Gastrocnemius medialis (tissue), 4 donors: ENCODE results near the gene FGF23.
"Not testable (repeated sequence)": the region's sequence is repeated elsewhere in the genome, so short reads cannot be mapped to it uniquely, and the experiment has no call there.

Source experiments
- POLR2A ChIP-seq, 2 donors: fragments of 450-650 bp; IDR thresholded peaks; one replicate each; pipeline ENCODE4 v1.6.1; 2017; ENCODE audit warnings: antibody characterized with exemption in 2 of 2, mild to moderate bottlenecking in 2 of 2, moderate library complexity in 2 of 2
- TF ChIP-seq, protein P1 (sequence below), 5 experiments: fragments of 450-650 bp in 3 of 5; fragments of 200-600 bp in 2 of 5; sonication (generic) in 2 of 5; IDR thresholded peaks in 4 of 5; conservative IDR thresholded peaks in 1 of 5; 1 replicate in 4 of 5; 2 replicates in 1 of 5; pipeline ENCODE4 v1.5.1; 2016 to 2019; ENCODE audit warnings: antibody characterized with exemption in 5 of 5, mild to moderate bottlenecking in 3 of 5, moderate library complexity in 3 of 5

DNA sequence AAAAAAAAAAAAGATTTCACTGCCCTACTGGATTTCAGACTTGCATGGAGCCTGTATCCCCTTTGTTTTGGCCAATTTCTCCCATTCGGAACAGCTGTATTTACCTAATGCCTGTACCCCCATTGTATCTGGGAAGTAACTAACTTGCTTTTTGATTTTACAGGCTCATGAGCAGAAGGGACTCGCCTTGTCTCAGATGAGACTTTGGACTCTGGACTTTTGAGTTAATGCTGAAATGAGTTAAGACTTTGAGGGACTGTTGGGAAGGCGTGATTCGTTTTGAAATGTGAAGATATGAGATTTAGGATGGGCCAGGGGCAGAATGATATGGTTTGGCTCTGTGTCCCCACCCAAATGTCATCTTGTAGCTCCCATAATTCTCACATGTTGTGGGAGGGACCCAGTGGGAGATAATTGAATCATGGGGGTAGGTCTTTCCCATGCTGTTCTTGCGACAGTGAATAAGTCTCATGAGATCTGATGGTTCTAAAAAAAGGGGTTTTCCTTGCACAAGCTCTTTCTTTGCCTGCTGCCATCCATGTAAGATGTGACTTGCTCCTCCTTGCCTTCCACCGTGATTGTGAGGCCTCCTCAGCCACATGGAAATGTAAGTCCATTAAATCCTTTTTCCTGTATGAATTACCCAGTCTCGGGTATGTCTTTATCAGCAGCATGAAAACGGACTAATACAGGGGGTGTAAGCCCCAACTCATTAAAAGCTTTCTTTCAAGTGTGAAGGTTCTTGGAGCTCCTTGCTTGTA lies 25.5 kb upstream of the FGF23 start:
- not testable (repeated sequence) for TF ChIP-seq POLR2A (IDR thresholded peaks at IDR 0.05)
- TF ChIP-seq, protein P1, sequence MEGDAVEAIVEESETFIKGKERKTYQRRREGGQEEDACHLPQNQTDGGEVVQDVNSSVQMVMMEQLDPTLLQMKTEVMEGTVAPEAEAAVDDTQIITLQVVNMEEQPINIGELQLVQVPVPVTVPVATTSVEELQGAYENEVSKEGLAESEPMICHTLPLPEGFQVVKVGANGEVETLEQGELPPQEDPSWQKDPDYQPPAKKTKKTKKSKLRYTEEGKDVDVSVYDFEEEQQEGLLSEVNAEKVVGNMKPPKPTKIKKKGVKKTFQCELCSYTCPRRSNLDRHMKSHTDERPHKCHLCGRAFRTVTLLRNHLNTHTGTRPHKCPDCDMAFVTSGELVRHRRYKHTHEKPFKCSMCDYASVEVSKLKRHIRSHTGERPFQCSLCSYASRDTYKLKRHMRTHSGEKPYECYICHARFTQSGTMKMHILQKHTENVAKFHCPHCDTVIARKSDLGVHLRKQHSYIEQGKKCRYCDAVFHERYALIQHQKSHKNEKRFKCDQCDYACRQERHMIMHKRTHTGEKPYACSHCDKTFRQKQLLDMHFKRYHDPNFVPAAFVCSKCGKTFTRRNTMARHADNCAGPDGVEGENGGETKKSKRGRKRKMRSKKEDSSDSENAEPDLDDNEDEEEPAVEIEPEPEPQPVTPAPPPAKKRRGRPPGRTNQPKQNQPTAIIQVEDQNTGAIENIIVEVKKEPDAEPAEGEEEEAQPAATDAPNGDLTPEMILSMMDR (IDR thresholded peaks at IDR 0.05 in 4 of 5, conservative IDR thresholded peaks at IDR 0.05 in 1 of 5), result not testable (repeated sequence)
